ENCODE measurements around the gene PCDH12.

PCDH12 gene

GRCh38 chr5:141908796-141909195 lies 49.2 kb downstream of the PCDH12 start:
- no peak for DNase-seq (ENCODE audit: low spot score)

- no peak for DNase-seq (ENCODE audit: low spot score)
Observed at GRCh38 chr5:141906972-141907371, 51.0 kb downstream of the PCDH12 start.

GRCh38 chr5:141906517-141906916 lies 51.5 kb downstream of the PCDH12 start:
- no peak for DNase-seq (ENCODE audit: low spot score)

DNA sequence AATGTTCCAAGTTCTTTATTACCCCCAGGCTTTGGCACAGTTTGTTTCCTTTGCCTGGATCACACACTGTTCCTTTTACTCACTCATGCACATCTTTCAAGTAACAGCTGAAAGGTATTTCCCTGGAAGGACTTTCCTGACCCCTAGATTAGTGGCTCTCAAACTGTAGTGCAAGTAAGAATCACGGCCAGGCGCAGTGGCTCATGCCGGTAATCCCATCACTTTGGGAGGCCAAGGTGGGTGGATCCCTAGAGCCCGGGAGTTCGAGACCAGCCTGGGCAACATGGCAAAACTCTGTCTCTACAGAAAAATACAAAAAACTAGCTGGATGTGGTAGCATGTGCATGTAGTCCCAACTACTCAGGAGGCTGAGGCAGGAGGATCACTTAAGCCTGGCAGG lies 53.5 kb downstream of the PCDH12 start:
- no peak for DNase-seq (ENCODE audit: low spot score)

- no peak for DNase-seq (ENCODE audit: low spot score)
Observed at GRCh38 chr5:141903261-141903660, 54.7 kb downstream of the PCDH12 start.

- no peak for DNase-seq (ENCODE audit: low spot score)
Observed at GRCh38 chr5:141902015-141902814, 55.8 kb downstream of the PCDH12 start.

DNA sequence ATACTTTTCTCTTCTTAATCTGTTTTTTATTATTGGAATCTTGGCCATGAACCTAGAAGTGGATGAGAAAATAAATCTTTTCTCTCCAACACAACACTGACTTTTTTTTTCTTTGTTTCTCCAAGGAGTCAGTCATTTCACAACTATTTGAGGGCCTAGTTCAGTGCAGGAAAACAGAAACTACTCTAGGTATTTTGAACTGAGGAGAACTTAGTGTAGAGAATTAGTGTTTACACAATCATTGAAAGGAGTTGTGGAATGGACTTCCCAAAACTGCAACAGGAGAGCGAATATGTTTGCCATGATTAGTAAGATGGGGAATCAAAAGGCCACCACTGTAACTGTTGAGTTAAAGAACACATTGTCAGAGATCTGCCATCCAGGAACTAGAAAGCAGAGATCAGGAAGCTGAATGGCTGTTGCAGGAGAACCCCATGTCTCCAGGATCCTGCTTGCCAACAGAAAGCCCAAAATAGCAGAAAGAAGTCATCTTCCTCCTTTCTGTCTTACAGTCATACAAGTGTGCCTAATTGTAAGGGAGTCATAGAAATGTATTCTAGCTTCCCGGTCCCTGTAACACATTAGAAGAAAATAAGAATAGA lies 59.5 kb downstream of the PCDH12 start:
- no peak for DNase-seq (ENCODE audit: low spot score)

DNA sequence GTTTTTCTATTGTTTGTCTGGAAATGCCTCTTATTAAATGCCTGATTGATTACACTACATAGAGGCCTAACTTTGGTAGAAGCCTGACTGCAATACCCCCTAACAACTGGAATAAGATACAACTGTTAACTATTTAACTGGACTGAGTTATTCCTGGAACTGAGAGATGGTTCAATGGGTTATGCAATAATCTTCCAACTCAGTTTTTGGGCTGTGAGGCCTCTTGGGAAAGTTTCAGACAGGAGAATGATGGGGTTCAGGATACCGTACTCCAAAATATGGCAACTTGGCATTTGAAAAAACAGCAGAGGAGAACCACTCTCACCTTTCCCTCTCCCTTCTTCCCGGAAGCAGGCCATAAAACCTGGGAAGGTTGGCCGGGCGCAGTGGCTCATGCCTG lies 60.6 kb downstream of the PCDH12 start:
- DNase-seq (ENCODE audit: low spot score) = no peak
